SKM-1 (cell line): ENCODE measurements around the gene FAM241A.
"Not testable (repeated sequence)": the region's sequence is repeated elsewhere in the genome, so short reads cannot be mapped to it uniquely, and the experiment has no call there.

ENCODE experiments used
- DNase-seq: peaks from one replicate; lab custom pipeline; 2025; ENCODE audit not compliant: unreplicated experiment; lab: John Stamatoyannopoulos, UW

FAM241A gene

GRCh38 chr4:112136551-112136950 lies 8.7 kb upstream of the FAM241A start:
- DNase-seq = no peak

- DNase-seq = no peak
These were observed 6.7 kb upstream of the FAM241A start for GRCh38 chr4:112138538-112138937.

DNA sequence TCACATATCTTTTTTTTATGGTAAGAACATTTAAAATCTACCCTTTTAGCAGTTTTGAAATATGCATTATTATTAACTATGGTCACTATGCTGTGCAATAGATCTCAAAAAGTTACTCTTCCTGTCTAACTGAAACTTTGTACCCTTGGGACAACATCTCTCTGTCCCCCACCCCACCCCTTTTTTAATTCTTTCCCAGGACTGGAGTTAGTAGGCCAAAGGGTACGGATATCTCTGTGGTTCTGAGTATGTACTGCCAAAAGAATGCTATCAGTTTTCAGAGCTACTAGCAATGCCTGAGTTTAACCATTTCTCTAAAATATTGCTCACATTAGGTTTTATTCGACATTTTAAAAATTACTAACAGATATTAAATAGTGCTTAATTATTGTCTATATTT lies 4.7 kb upstream of the FAM241A start:
- no peak for DNase-seq

GRCh38 chr4:112141366-112142138 lies 3.7 kb upstream of the FAM241A start:
- DNase-seq = no peak

- DNase-seq = no peak
These were observed 3.1 kb upstream of the FAM241A start for GRCh38 chr4:112142182-112142581.

GRCh38 chr4:112143781-112144180 lies 1.5 kb upstream of the FAM241A start:
- no peak for DNase-seq

DNA sequence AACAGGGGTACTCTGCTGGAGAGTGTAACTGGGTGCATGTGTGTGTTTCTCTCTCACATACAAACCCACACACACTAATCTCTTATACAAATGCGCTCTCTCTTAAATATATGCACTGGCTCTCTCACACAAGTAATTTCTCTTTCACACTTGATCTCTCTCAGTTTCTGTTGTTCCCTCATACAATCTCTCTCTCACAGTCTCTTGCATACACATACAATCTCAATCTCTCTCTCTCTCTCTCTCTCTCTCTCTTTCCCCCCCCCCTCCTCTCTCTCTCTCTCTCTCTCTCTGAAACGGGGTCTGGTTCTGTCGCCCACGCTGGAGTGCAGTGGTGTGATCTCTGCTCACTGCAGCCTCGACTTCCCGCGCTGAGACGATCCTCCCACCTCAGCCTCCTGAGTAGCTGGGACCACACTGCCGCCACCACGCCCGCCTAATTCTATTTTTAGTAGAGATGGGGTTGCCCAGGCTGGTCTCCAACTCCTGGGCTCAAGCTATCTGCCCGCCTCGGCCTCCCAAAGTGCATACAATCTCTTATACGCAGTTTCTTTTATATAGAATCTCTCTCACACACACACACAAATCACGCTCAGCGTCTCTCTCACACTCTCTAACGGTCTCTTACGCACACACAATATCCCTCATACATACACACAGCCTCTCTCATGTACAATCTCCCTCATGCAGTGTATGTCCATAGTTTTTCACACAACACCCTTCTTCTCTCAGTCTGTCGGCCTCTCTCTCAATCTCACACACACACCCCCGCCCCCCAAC lies 518 bp upstream of the FAM241A start:
- DNase-seq = no peak

GRCh38 chr4:112145790-112146501 lies 692 bp downstream of the FAM241A start:
- DNase-seq = peak; percentile 34

GRCh38 chr4:112146502-112146813 lies 1.2 kb downstream of the FAM241A start:
- no peak for DNase-seq

DNA sequence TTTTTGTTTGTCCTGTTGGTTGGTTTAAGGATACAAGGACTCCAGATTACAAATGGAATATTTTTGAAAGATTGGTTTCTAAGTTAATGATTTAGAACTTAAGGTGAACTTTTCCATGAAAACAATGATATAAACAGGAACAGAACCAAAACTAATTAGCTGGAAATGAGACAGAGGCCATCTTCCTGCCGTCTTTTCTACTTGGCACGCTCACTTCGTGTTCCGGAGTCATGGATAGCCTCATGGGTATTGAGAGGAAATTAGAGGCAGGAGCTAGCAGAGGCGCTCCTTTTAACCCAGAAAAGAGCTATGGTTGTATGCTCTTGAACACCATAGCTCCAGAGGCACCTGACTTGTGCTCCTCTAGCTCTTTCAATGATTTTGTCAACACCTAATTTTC lies 2.4 kb downstream of the FAM241A start:
- no peak for DNase-seq

- no peak for DNase-seq
These were observed 5.7 kb downstream of the FAM241A start for GRCh38 chr4:112150920-112151319.

- no peak for DNase-seq
These were observed 7.3 kb downstream of the FAM241A start for GRCh38 chr4:112152521-112152920.

- DNase-seq = no peak
These were observed 8.0 kb downstream of the FAM241A start for GRCh38 chr4:112153211-112153791.

DNA sequence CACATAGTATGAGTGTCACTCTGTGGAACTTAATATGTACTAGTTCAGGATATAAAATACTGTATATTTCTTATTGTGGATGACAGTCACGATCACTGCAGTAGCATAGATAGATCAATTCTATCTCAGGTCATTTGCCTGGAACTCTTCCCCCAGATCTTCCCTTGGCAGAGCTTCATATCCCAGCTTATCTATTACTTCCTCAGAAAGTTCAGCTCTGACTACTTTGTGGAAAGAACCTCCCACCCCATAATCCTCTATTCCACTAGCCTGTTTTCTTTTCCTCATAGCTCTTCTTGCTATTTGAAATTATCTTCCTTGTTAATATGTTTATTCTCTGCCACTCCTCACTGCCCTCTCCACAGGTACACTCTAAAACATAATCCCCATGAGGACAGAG lies 10.9 kb downstream of the FAM241A start:
- DNase-seq = no peak

DNA sequence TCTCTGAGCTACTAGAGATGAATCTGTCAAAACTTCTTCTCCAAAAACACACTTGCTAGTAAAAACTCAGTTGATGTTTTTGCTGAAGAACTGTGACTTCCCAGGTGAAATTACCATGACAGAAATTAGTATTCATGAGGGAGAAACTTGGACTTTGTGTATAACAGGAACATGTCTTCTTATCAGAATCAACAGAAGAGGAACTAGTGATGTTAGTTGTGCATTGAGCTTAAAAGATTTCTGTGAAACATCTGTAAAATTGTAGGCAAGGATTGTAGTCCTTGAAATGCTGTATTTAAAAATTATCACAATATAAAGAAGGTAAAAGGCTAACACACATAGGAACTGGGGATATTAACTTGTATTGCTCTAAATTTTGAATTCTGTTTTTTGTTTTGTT lies 11.3 kb downstream of the FAM241A start:
- DNase-seq = no peak

DNA sequence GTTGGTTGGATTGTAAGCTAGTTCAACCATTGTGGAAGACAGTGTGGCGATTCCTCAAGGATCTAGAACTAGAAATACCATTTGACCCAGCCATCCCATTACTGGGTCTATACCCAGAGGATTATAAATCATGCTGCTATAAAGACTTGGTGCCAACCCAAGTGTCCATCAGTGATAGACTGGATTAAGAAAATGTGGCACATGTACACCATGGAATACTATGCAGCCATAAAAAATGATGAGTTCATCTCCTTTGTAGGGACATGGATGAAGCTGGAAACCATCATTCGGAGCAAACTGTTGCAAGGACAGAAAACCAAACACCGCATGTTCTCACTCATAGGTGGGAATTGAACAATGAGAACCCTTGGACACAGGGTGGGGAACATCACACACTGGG lies 18.5 kb downstream of the FAM241A start:
- not testable (repeated sequence) for DNase-seq

- no peak for DNase-seq
These were observed 22.5 kb downstream of the FAM241A start for GRCh38 chr4:112167794-112168193.

GRCh38 chr4:112168719-112169500 lies 23.7 kb downstream of the FAM241A start:
- no peak for DNase-seq

DNA sequence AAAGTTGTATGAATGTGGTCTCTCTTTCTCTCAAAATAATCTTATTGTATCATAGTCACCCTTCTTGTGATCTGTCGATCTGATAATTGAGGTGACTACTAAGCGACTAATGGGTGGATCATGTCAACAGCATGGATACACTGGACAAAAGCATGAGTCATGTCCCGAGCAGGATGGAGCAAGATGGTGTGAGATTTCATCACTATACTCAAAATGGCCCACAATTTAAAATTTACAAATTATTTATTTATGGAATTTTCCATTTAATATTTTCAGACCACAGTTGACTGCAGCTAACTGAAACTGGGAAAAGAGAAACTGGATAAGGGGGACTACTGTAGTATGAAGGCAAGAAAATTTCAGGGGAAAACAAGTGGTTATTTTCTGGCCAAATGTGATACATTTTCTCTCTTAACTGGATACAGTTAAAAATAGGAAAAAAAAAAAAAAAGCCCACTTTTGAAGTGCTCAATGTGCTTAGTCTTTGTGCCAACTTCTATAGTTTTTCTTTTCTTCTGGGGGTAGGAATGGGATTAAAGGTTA lies 25.3 kb downstream of the FAM241A start:
- DNase-seq = no peak

GRCh38 chr4:112171051-112171763 lies 26.0 kb downstream of the FAM241A start:
- not testable (repeated sequence) for DNase-seq
